GM18870 (cell line): Measurements from ENCODE around the gene ACTN1.

Experiments used
- ATAC-seq: cut with Tn5 transposase; IDR thresholded peaks from one replicate; pipeline ENCODE4 v1.9.1; 2021; ENCODE audit warnings: moderate library complexity; ENCODE audit not compliant: unreplicated experiment

The ACTN1 gene

GRCh38 chr14:68951800-68952530 is 27.1 kb downstream of the ACTN1 start:
- ATAC-seq, result no peak

- ATAC-seq, result no peak
Measured at GRCh38 chr14:68951035-68951797, 27.9 kb downstream of the ACTN1 start.

GRCh38 chr14:68950111-68950510 is 29.0 kb downstream of the ACTN1 start:
- no peak for ATAC-seq

- no peak for ATAC-seq
Measured at GRCh38 chr14:68949601-68949965, 29.5 kb downstream of the ACTN1 start.

GRCh38 chr14:68948686-68949600 is 30.2 kb downstream of the ACTN1 start:
- ATAC-seq, result no peak

GRCh38 chr14:68947802-68948201 is 31.3 kb downstream of the ACTN1 start:
- no peak for ATAC-seq

- ATAC-seq, result no peak
Measured at GRCh38 chr14:68946489-68946822, 32.6 kb downstream of the ACTN1 start.

- ATAC-seq, result no peak
Measured at GRCh38 chr14:68945585-68946488, 33.3 kb downstream of the ACTN1 start.

- no peak for ATAC-seq
Measured at GRCh38 chr14:68945190-68945584, 33.9 kb downstream of the ACTN1 start.

- no peak for ATAC-seq
Measured at GRCh38 chr14:68944162-68944561, 34.9 kb downstream of the ACTN1 start.

GRCh38 chr14:68943107-68943506 is 36.0 kb downstream of the ACTN1 start:
- ATAC-seq, result no peak

- ATAC-seq, result no peak
Measured at GRCh38 chr14:68942296-68943035, 36.6 kb downstream of the ACTN1 start.

GRCh38 chr14:68941820-68942219 is 37.3 kb downstream of the ACTN1 start:
- ATAC-seq, result no peak

- no peak for ATAC-seq
Measured at GRCh38 chr14:68940614-68941185, 38.4 kb downstream of the ACTN1 start.

- ATAC-seq, result no peak
Measured at GRCh38 chr14:68939893-68940613, 39.0 kb downstream of the ACTN1 start.

- ATAC-seq, result no peak
Measured at GRCh38 chr14:68939181-68939892, 39.8 kb downstream of the ACTN1 start.

- ATAC-seq, result no peak
Measured at GRCh38 chr14:68938271-68939150, 40.6 kb downstream of the ACTN1 start.
